GM23248 (cell line): ENCODE data around the gene CEP41.

ENCODE experiments used
- EZH2 ChIP-seq: fragments of 200-600 bp; sonication (generic); IDR thresholded peaks from 2 replicates; pipeline ENCODE4 v1.6.1; 2018; ENCODE audit warnings: antibody characterized with exemption, mild to moderate bottlenecking; ENCODE audit not compliant: insufficient read depth, poor library complexity, severe bottlenecking
- EZH2phosphoT487 ChIP-seq: fragments of 200-600 bp; sonication (generic); IDR thresholded peaks from 2 replicates; pipeline ENCODE4 v1.6.1; 2018; ENCODE audit warnings: antibody characterized with exemption, moderate library complexity, mild to moderate bottlenecking, low read depth; ENCODE audit not compliant: insufficient read depth

DNA sequence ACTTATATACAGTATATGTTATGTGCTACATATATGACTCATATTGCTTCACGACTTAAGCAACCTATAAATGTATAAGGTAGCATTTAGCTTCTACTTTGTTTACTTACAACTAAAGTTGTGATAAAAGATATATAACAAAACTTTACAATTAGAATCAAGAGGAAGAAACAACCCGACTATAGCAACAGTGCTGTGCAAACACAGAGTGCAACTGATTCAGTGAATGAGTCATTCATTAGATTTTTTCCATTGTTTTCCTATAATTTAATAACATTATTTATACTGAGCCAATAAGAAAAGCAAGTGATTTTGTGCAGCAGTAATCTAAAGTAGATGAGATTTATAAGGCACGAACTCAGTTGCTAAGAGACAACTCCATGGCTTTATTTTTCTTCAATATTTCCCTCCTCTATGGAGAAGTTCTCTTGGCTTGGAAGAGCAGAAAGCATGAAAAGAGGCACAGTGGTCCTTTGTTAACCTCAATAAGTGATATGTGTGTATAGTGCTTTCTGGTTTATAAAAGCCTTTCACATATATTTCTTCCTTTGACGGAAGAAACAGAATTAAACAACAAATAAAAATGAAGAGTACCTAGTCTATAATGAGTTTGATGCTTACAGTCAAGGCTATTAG, 19.8 kb downstream of the CEP41 start:
- TF ChIP-seq EZH2 (no peak), EZH2phosphoT487 (no peak)
